Neuronal stem cell (in vitro differentiated cells): ENCODE results near the gene LCLAT1.

ENCODE experiments used
- DNase-seq: peaks from one replicate; pipeline ENCODE4 v3.0.0-alpha.2; 2013; ENCODE audit warnings: low spot score
- H2AFZ ChIP-seq: one replicate; pipeline ENCODE4 v1.6.1; 2013; ENCODE audit warnings: mild to moderate bottlenecking, low read length, inconsistent platforms
- H2AK5ac ChIP-seq: 2 replicates; pipeline ENCODE4 v1.6.1; 2013; ENCODE audit warnings: low read depth, mild to moderate bottlenecking, inconsistent platforms, low read length, moderate library complexity, mixed read lengths
- H2BK120ac ChIP-seq: 2 replicates; pipeline ENCODE4 v1.6.1; 2013; ENCODE audit warnings: low read depth, mild to moderate bottlenecking, inconsistent platforms, low read length, moderate library complexity, mixed read lengths
- H2BK12ac ChIP-seq: one replicate; pipeline ENCODE4 v1.6.1; 2013; ENCODE audit warnings: low read length, inconsistent platforms
- H2BK15ac ChIP-seq: 2 replicates; pipeline ENCODE4 v1.6.1; 2013; ENCODE audit warnings: mild to moderate bottlenecking, low read length, inconsistent platforms, mixed read lengths
- H2BK5ac ChIP-seq: one replicate; pipeline ENCODE4 v1.6.1; 2013; ENCODE audit warnings: inconsistent platforms, mild to moderate bottlenecking, low read length, moderate library complexity
- H3K14ac ChIP-seq: one replicate; pipeline ENCODE4 v1.6.1; 2013; ENCODE audit warnings: low read length, inconsistent platforms
- H3K18ac ChIP-seq: 2 replicates; pipeline ENCODE4 v1.6.1; 2013; ENCODE audit warnings: low read length, inconsistent platforms
- H3K23ac ChIP-seq: 2 replicates; pipeline ENCODE4 v1.6.1; 2013; ENCODE audit warnings: low read depth, mild to moderate bottlenecking, mixed read lengths, low read length, inconsistent platforms; ENCODE audit not compliant: poor library complexity
- H3K27ac ChIP-seq: replicated peaks from 3 replicates; pipeline ENCODE4 v1.5.1; 2013; ENCODE audit warnings: low read length, inconsistent platforms
- H3K27me3 ChIP-seq, 3 experiments: 2 replicates each; pipeline ENCODE4 v1.6.1; 2013; ENCODE audit warnings: low read length in 3 of 3, mild to moderate bottlenecking in 2 of 3, inconsistent platforms in 1 of 3, low read depth in 1 of 3, mixed read lengths in 1 of 3, moderate library complexity in 1 of 3; ENCODE audit not compliant: control insufficient read depth in 3 of 3, insufficient read depth in 3 of 3
- H3K36me3 ChIP-seq, 2 donors: replicated peaks in 1 of 2; 2 replicates each; pipeline ENCODE4 v1.6.1; 2013; ENCODE audit warnings: low read length in 2 of 2; ENCODE audit not compliant: control insufficient read depth in 2 of 2, insufficient read depth in 2 of 2
- H3K4ac ChIP-seq: 2 replicates; pipeline ENCODE4 v1.6.1; 2013; ENCODE audit warnings: inconsistent platforms, mild to moderate bottlenecking, low read length, moderate library complexity
- H3K4me1 ChIP-seq, 2 donors: 1 replicate in 1 of 2; 2 replicates in 1 of 2; pipeline ENCODE4 v1.6.1; 2013; ENCODE audit warnings: low read length in 2 of 2, low read depth in 1 of 2; ENCODE audit not compliant: control insufficient read depth in 2 of 2, insufficient read depth in 1 of 2
- H3K4me2 ChIP-seq: one replicate; pipeline ENCODE4 v1.6.1; 2013; ENCODE audit warnings: mild to moderate bottlenecking, low read length, inconsistent platforms; ENCODE audit not compliant: insufficient read depth, poor library complexity, severe bottlenecking
- H3K4me3 ChIP-seq, 2 donors: 2 replicates each; pipeline ENCODE4 v1.5.1; 2013; ENCODE audit warnings: low read length in 2 of 2, mild to moderate bottlenecking in 2 of 2, inconsistent platforms in 1 of 2, moderate library complexity in 1 of 2
- H3K79me1 ChIP-seq: one replicate; pipeline ENCODE4 v1.6.1; 2013; ENCODE audit warnings: low read depth, mild to moderate bottlenecking, inconsistent platforms, low read length, moderate library complexity
- H3K9ac ChIP-seq: one replicate; pipeline ENCODE4 v1.6.1; 2013; ENCODE audit warnings: mild to moderate bottlenecking, low read depth, low read length, inconsistent platforms; ENCODE audit not compliant: poor library complexity
- H3K9me3 ChIP-seq, 2 donors: replicated peaks in 1 of 2; 2 replicates each; pipeline versions ENCODE3 to v1.6.1; 2013; ENCODE audit warnings: low read length in 2 of 2, mild to moderate bottlenecking in 2 of 2, inconsistent platforms in 1 of 2, low read depth in 1 of 2, mixed read lengths in 1 of 2, moderate library complexity in 1 of 2; ENCODE audit not compliant: control insufficient read depth in 2 of 2, insufficient read depth in 1 of 2
- H4K8ac ChIP-seq: one replicate; pipeline ENCODE4 v1.6.1; 2013; ENCODE audit warnings: low read depth, mild to moderate bottlenecking, inconsistent platforms, low read length, moderate library complexity
- H4K91ac ChIP-seq: one replicate; pipeline ENCODE4 v1.6.1; 2013; ENCODE audit warnings: low read length, low read depth, mild to moderate bottlenecking, inconsistent platforms; ENCODE audit not compliant: poor library complexity
- whole genome bisulfite sequencing, 2 donors: extraction: QIAGEN DNeasy Blood & Tissue Kit; methylation state at CpG; one replicate each; pipeline ENCODE4 v1.1.7; 2013; ENCODE audit warnings: missing lambda C conversion rate in 2 of 2, mixed read lengths in 1 of 2; ENCODE audit not compliant: insufficient read length in 2 of 2, insufficient replicate concordance in 1 of 2; ENCODE audit errors: extremely low coverage in 2 of 2; 5-methylcytosine and 5-hydroxymethylcytosine counted together

Gene LCLAT1

DNA sequence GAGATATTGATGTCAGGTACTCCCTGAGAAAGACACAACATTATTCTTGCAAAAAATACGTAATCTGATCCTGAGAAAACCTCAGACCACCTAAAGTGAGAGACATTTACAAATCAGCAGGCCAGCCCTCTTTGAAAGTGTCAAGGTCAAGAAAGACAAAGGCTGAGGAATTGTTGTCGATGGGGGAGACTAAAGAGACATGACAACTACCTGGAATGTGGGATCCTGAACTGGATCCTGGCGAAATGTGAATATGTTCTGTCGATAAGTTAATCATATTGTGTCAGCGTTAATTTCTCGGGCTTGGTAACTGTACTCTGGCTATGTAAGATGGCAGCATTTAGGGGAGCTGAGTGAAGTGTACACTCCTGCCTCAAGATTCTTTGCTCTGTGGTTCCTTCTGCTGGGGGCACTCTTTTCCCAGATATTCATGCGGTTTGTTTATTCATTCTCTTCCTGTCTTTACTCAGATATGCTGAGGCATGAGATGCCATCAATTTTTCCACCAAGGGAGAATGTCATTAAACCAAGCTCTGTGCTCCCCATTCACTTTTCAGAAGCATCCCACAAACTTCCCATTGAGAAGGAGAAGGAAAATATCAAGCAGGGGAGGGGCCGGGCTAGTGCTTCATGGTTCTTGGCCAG, 205.3 kb downstream of the LCLAT1 start:
- Histone ChIP-seq H3K27ac (no peak overlapping the region), H3K9me3 (no peaks in the 10 kb centered on the region), H4K8ac (no peak overlapping the region), H3K9ac (no peak overlapping the region), H4K91ac (no peak overlapping the region), H2BK120ac (no peak overlapping the region), H3K4me1 (peaks cover 0 to 3% of the 10 kb centered on the region in 2 donors), H3K4me2 (no peak overlapping the region), H2BK5ac (no peak overlapping the region), H3K79me1 (no peaks in the 10 kb centered on the region), H2AFZ (peak overlapping the region; percentile 19), H3K18ac (no peak overlapping the region), H2AK5ac (no peak overlapping the region), H3K14ac (no peak overlapping the region), H2BK15ac (no peak overlapping the region), H2BK12ac (no peak overlapping the region), H3K27me3 (no peaks in the 10 kb centered on the region), H3K4ac (no peak overlapping the region), H3K4me3 (no peak overlapping the region), H3K23ac (no peak overlapping the region), H3K36me3 (no peaks in the 10 kb centered on the region)
- no CpG with 5 or more reads among the region's 8 CpGs for WGBS, 2 donors
- DNase-seq = no peak

DNA sequence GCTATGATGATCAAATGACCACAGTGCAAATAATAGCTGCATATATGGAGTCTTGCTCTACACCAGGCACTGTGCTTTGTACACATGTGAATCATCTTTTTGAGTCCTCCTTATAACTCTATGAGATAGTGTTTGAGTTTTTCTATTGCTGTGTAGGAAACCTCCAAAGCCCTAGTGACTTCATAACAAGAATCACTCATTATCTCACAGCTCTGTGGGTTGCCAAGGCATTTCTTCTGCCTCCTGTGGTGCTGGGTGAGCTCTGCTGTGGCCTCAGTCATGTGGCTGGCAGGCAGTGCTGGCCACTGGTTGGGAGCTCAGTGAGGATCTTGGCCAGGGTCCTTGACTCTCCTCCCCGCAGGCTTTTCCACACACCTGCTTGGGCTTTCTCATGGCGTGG, 206.8 kb downstream of the LCLAT1 start:
- H3K4me3 ChIP-seq = no peak overlapping the region
- H3K27ac ChIP-seq = no peak overlapping the region
- no CpG with 5 or more reads among the region's 2 CpGs for WGBS, 2 donors
- no peaks in the 10 kb centered on the region for H3K27me3 ChIP-seq
- H3K4ac ChIP-seq = no peak overlapping the region
- H3K79me1 ChIP-seq = no peaks in the 10 kb centered on the region
- H2BK12ac ChIP-seq = no peak overlapping the region
- H3K9ac ChIP-seq = no peak overlapping the region
- no peak overlapping the region for H4K91ac ChIP-seq
- H2BK5ac ChIP-seq = no peak overlapping the region
- H3K18ac ChIP-seq = no peak overlapping the region
- no peak overlapping the region for H2AK5ac ChIP-seq
- no peak overlapping the region for H2AFZ ChIP-seq
- H2BK15ac ChIP-seq = no peak overlapping the region
- H3K9me3 ChIP-seq = no peaks in the 10 kb centered on the region
- no peaks in the 10 kb centered on the region for H3K36me3 ChIP-seq
- no peak for DNase-seq
- no peak overlapping the region for H2BK120ac ChIP-seq
- H4K8ac ChIP-seq = no peak overlapping the region
- H3K4me2 ChIP-seq = no peak overlapping the region
- no peak overlapping the region for H3K23ac ChIP-seq
- peaks cover 0 to 3% of the 10 kb centered on the region in 2 donors for H3K4me1 ChIP-seq
- no peak overlapping the region for H3K14ac ChIP-seq

GRCh38 chr2:30654404-30654803, 207.4 kb downstream of the LCLAT1 start:
- no peaks in the 10 kb centered on the region for H3K9me3 ChIP-seq
- no peak overlapping the region for H3K4me3 ChIP-seq
- H4K8ac ChIP-seq = no peak overlapping the region
- H4K91ac ChIP-seq = no peak overlapping the region
- H3K79me1 ChIP-seq = no peaks in the 10 kb centered on the region
- no peak overlapping the region for H2BK15ac ChIP-seq
- H3K18ac ChIP-seq = no peak overlapping the region
- no peak overlapping the region for H2AK5ac ChIP-seq
- no peak overlapping the region for H3K27ac ChIP-seq
- no peak overlapping the region for H2BK12ac ChIP-seq
- no peak overlapping the region for H2BK120ac ChIP-seq
- no peak overlapping the region for H3K9ac ChIP-seq
- H2BK5ac ChIP-seq = no peak overlapping the region
- H3K4ac ChIP-seq = no peak overlapping the region
- H3K4me2 ChIP-seq = no peak overlapping the region
- no peak for DNase-seq
- no peak overlapping the region for H2AFZ ChIP-seq
- no peaks in the 10 kb centered on the region for H3K36me3 ChIP-seq
- no peak overlapping the region for H3K23ac ChIP-seq
- no CpG with 5 or more reads among the region's 3 CpGs for WGBS, 2 donors
- no peaks in the 10 kb centered on the region for H3K27me3 ChIP-seq
- H3K4me1 ChIP-seq = peaks cover 0 to 3% of the 10 kb centered on the region in 2 donors
- H3K14ac ChIP-seq = no peak overlapping the region

- Histone ChIP-seq H2BK5ac (no peak overlapping the region), H2BK12ac (no peak overlapping the region), H3K9me3 (no peaks in the 10 kb centered on the region), H4K91ac (no peak overlapping the region), H3K27me3 (no peaks in the 10 kb centered on the region), H4K8ac (no peak overlapping the region), H2BK15ac (no peak overlapping the region), H3K9ac (no peak overlapping the region), H3K4me1 (peaks cover 0 to 3% of the 10 kb centered on the region in 2 donors), H2BK120ac (no peak overlapping the region), H3K23ac (no peak overlapping the region), H2AFZ (no peak overlapping the region), H3K4me2 (no peak overlapping the region), H3K79me1 (no peaks in the 10 kb centered on the region), H3K36me3 (no peaks in the 10 kb centered on the region), H3K18ac (no peak overlapping the region), H3K4ac (no peak overlapping the region), H2AK5ac (no peak overlapping the region), H3K27ac (no peak overlapping the region), H3K4me3 (no peak overlapping the region), H3K14ac (no peak overlapping the region)
- no peak for DNase-seq
- no CpG with 5 or more reads among the region's 6 CpGs for WGBS, 2 donors
Observed at GRCh38 chr2:30655211-30655610, 208.2 kb downstream of the LCLAT1 start.
